ENCODE results near the gene ATXN10. TPM values are rescaled to one million over a fixed set of nuclear protein-coding genes. Genes with fewer than 3 reads are reported as not detected.

ATXN10 gene
- polyA plus RNA-seq, 3 donors = 60.1 to 106 (median 92.4) TPM

- no peak overlapping the region for H3K9ac ChIP-seq (ENCODE audit: insufficient read depth, low read length, poor library complexity, severe bottlenecking)
- H3K9me3 ChIP-seq (replicated peaks in 1 of 2; ENCODE audit: control insufficient read depth in 1 of 2, insufficient read depth in 1 of 2, low read length in 2 of 2) = no peaks in the 10 kb centered on the region
- peaks cover 66 to 98% of the 10 kb centered on the region in 2 donors for H3K36me3 ChIP-seq (replicated peaks in 1 of 2; ENCODE audit: control insufficient read depth in 1 of 2, insufficient read depth in 2 of 2, low read length in 2 of 2)
- DNase-seq = no peak
- H2AFZ ChIP-seq (ENCODE audit: insufficient read depth, low read depth, low read length, poor library complexity, severe bottlenecking) = no peak overlapping the region
- H3K27ac Mint-ChIP-seq = peak overlapping the region in 3 of 7 donors; percentile 9 to 67 (median 58)
- no peak for TF ChIP-seq CTCF (IDR thresholded peaks at IDR 0.05)
- H3K4me1 Mint-ChIP-seq = peaks cover 4% of the 10 kb centered on the region
- H3K9me3 Mint-ChIP-seq = no peaks in the 10 kb centered on the region
- no peak overlapping the region for H3K27ac ChIP-seq (ENCODE audit: low read depth in 1 of 2, low read length in 2 of 2)
- 100% methylated on average over 1 of the region's 2 CpGs for WGBS (ENCODE audit: insufficient coverage)
- H3K79me2 ChIP-seq (ENCODE audit: insufficient read depth, low read length) = no peaks in the 10 kb centered on the region
- H3K4me3 Mint-ChIP-seq = no peak overlapping the region
- H3K36me3 Mint-ChIP-seq = peaks cover 76 to 88% of the 10 kb centered on the region in 2 donors
- H3K4me1 ChIP-seq (ENCODE audit: control insufficient read depth in 1 of 2, insufficient read depth in 2 of 2, low read length in 2 of 2) = no peaks in the 10 kb centered on the region
- H3K4me3 ChIP-seq (replicated peaks in 1 of 3; ENCODE audit: low read depth in 2 of 3, low read length in 3 of 3) = no peak overlapping the region
- no peak overlapping the region for H3K4me2 ChIP-seq (replicated peaks; ENCODE audit: extremely low read depth, low read length, poor library complexity, severe bottlenecking)
- no peaks in the 10 kb centered on the region for H4K20me1 ChIP-seq (ENCODE audit: insufficient read depth, low read length)
- intact Hi-C loops (cut with micrococcal nuclease) = no loop called here
- no peaks in the 10 kb centered on the region for H3K27me3 Mint-ChIP-seq (ENCODE audit: low read depth in 3 of 3)
- no peaks in the 10 kb centered on the region for H3K27me3 ChIP-seq (ENCODE audit: control insufficient read depth in 2 of 2, insufficient read depth in 2 of 2, low read length in 2 of 2)
Observed at GRCh38 chr22:45703758-45704157, 32.1 kb downstream of the ATXN10 start.

- Histone ChIP-seq H3K4me2 (replicated peaks; ENCODE audit: extremely low read depth, low read length, poor library complexity, severe bottlenecking) (no peak overlapping the region), H2AFZ (ENCODE audit: insufficient read depth, low read depth, low read length, poor library complexity, severe bottlenecking) (no peak overlapping the region), H3K79me2 (ENCODE audit: insufficient read depth, low read length) (no peaks in the 10 kb centered on the region), H3K4me1 (ENCODE audit: control insufficient read depth in 1 of 2, insufficient read depth in 2 of 2, low read length in 2 of 2) (no peaks in the 10 kb centered on the region), H3K27ac (ENCODE audit: low read depth in 1 of 2, low read length in 2 of 2) (no peak overlapping the region), H3K4me3 (replicated peaks in 1 of 3; ENCODE audit: low read depth in 2 of 3, low read length in 3 of 3) (no peak overlapping the region), H4K20me1 (ENCODE audit: insufficient read depth, low read length) (peaks cover 4% of the 10 kb centered on the region), H3K27me3 (ENCODE audit: control insufficient read depth in 2 of 2, insufficient read depth in 2 of 2, low read length in 2 of 2) (no peaks in the 10 kb centered on the region), H3K9ac (ENCODE audit: insufficient read depth, low read length, poor library complexity, severe bottlenecking) (no peak overlapping the region), H3K9me3 (replicated peaks in 1 of 2; ENCODE audit: control insufficient read depth in 1 of 2, insufficient read depth in 1 of 2, low read length in 2 of 2) (no peaks in the 10 kb centered on the region), H3K36me3 (replicated peaks in 1 of 2; ENCODE audit: control insufficient read depth in 1 of 2, insufficient read depth in 2 of 2, low read length in 2 of 2) (peaks cover 62 to 98% of the 10 kb centered on the region in 2 donors)
- TF ChIP-seq CTCF (IDR thresholded peaks at IDR 0.05) = no peak
- peaks cover 79 to 88% of the 10 kb centered on the region in 2 donors for H3K36me3 Mint-ChIP-seq
- DNase-seq = no peak
- no peak overlapping the region for H3K4me3 Mint-ChIP-seq
- intact Hi-C loops (cut with micrococcal nuclease) = no loop called here
- peaks cover 0 to 2% (median 0%) of the 10 kb centered on the region in 3 donors for H3K27me3 Mint-ChIP-seq (ENCODE audit: low read depth in 3 of 3)
- no peak overlapping the region for H3K27ac Mint-ChIP-seq
- H3K4me1 Mint-ChIP-seq = peaks cover 4% of the 10 kb centered on the region
- no CpG with 5 or more reads among the region's 2 CpGs for WGBS (ENCODE audit: insufficient coverage)
- no peaks in the 10 kb centered on the region for H3K9me3 Mint-ChIP-seq
Observed at GRCh38 chr22:45704648-45705047, 33.0 kb downstream of the ATXN10 start.

Data from CD14-positive monocyte (primary cell).